ENCODE results near the gene HGFAC. TPM values are rescaled to one million over a fixed set of nuclear protein-coding genes. Genes with fewer than 3 reads are reported as not detected.

Gene HGFAC
- total and polyA plus RNA-seq, 2 experiments from 2014 or later = 2.0 to 2.3 TPM

DNA sequence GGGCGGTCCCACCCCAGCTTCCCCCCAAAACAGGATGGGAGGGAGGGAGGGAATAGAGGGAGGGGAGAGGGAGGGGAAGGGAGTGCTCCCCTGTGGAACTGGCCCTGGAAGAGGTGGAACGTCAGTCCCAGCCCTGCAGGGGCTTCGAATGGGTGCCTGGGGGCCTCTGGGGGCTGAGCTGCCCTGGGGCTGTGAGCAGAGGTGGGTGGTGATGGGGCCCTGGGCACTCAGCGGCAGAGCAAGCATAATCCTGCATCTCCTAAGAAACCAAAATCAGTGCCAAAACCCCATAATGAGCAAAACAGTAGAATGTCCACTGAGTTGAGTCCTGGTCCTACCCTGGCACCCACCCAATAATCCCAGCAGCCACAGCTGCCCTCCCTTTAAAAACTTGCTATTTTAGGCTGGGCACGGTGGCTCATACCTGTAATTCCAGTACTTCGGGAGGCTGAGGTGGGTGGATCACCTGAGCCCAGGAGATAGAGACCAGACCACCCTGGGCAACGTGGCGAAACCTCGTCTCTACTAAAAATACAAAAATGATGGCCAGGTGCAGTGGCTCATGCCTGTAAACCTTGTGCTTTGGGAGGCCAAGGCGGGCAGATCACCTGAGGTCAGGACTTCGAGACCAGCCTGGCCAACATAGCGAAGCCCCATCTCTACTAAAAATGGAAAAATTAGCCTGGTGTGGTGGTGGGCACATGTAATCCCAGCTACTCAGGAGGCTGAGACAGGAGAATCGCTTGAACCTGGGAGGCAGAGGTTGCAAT is 32.4 kb downstream of the HGFAC start:
- Histone ChIP-seq H3K27ac (no peak overlapping the region), H3K9me3 (ENCODE audit: low read depth) (no peaks in the 10 kb centered on the region), H3K4me1 (ENCODE audit: low read depth) (no peaks in the 10 kb centered on the region), H3K4me3 (no peak overlapping the region), H3K36me3 (no peaks in the 10 kb centered on the region), H3K27me3 (no peaks in the 10 kb centered on the region)
- no peak for DNase-seq (ENCODE audit: low read depth in 1 of 2, low spot score in 1 of 2)
- TF ChIP-seq, protein P1, sequence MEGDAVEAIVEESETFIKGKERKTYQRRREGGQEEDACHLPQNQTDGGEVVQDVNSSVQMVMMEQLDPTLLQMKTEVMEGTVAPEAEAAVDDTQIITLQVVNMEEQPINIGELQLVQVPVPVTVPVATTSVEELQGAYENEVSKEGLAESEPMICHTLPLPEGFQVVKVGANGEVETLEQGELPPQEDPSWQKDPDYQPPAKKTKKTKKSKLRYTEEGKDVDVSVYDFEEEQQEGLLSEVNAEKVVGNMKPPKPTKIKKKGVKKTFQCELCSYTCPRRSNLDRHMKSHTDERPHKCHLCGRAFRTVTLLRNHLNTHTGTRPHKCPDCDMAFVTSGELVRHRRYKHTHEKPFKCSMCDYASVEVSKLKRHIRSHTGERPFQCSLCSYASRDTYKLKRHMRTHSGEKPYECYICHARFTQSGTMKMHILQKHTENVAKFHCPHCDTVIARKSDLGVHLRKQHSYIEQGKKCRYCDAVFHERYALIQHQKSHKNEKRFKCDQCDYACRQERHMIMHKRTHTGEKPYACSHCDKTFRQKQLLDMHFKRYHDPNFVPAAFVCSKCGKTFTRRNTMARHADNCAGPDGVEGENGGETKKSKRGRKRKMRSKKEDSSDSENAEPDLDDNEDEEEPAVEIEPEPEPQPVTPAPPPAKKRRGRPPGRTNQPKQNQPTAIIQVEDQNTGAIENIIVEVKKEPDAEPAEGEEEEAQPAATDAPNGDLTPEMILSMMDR (IDR thresholded peaks at IDR 0.05; ENCODE audit: low read depth, low read length) = no peak

DNA sequence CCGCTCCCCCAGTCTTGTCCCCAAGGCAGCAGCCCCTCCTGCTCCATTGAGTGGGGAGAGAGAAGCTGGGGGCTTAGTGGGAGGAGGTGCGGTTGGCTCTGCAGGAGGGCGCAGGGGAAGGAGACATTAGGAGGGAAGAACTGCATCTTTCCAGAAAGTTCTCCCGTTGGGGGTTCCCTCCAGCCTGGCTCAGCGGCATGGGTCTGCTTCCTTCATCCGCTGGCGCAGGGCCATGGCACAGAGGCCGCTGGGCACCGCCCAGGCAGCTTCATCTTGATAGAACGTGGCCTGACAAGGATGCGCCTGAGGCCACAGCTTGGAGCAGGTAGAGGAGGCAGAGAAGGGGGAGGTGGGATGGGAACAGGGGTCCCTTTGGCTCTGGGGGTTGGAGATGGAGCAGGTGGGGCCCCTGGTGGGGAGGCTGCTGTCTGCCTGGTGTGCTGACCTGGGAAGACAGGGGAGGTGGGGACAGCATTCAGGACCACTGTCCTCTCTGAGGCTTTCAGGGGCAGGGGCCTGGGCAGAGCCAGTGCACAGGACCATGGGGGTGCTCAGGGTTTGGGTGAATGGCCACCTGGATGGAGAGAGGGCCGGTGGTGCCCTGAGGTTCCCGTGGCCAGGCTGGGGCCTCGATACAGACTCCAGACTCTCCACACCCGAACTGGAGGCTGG is 33.4 kb downstream of the HGFAC start:
- DNase-seq (ENCODE audit: low read depth in 1 of 2, low spot score in 1 of 2) = no peak
- Histone ChIP-seq H3K27ac (no peak overlapping the region), H3K27me3 (no peaks in the 10 kb centered on the region), H3K4me1 (ENCODE audit: low read depth) (no peaks in the 10 kb centered on the region), H3K36me3 (no peaks in the 10 kb centered on the region), H3K4me3 (no peak overlapping the region), H3K9me3 (ENCODE audit: low read depth) (no peaks in the 10 kb centered on the region)
- TF ChIP-seq, protein P1 (IDR thresholded peaks at IDR 0.05; ENCODE audit: low read depth, low read length) = no peak

DNA sequence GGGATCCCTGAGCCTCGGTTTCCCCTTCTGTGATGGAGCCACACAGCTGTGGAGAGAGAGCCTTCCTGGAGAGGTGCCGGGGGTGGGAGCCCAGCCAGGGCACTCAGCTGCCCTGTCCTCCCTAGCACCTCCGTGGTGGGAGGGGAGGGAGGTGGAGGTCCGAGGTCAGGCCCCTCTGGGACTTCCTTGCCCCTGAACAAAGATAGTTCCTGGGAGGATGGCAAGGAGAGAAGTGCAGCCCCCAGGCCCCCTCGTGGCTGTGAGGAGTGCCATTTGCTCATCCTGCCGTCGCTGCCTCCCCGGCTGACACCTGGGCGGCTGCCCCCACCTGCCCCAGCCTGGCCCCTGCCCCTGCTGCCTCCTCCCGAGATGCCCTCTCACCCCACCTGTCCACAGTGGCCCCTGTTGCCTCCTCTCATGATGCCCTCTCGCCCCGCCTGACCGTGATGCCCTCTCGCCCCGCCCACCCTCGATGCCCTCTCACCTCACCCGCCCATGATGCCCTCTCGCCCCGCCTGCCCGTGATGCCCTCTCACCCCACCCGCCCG is 34.0 kb downstream of the HGFAC start:
- H3K4me1 ChIP-seq (ENCODE audit: low read depth) = peaks cover 5% of the 10 kb centered on the region

DNA sequence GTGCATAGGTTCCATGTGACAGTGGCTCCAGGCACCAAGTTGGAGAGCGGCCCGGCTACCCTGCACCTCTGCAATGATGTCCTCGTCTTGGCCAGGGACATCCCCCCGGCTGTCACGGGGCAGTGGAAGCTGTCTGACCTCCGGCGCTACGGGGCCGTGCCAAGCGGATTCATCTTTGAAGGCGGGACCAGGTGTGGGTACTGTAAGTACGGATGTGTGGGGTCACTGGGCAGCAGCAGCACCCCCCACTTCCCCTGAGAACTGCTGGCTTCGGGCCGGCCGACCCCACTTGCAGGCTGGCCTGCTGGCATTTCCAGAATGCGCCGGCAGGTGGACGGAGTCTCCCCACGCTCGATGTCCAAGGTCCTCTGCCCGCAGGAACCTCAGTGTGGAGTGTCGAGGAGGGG is 34.6 kb downstream of the HGFAC start:
- H3K27me3 ChIP-seq = no peaks in the 10 kb centered on the region
- H3K36me3 ChIP-seq = no peaks in the 10 kb centered on the region
- H3K9me3 ChIP-seq (ENCODE audit: low read depth) = no peaks in the 10 kb centered on the region
- H3K4me3 ChIP-seq = no peak overlapping the region
- no peak for DNase-seq (ENCODE audit: low read depth in 1 of 2, low spot score in 1 of 2)
- H3K4me1 ChIP-seq (ENCODE audit: low read depth) = peaks cover 11% of the 10 kb centered on the region
- TF ChIP-seq, protein P1 (IDR thresholded peaks at IDR 0.05; ENCODE audit: low read depth, low read length) = no peak
- H3K27ac ChIP-seq = no peak overlapping the region

More for the DNA sequence above, 34.0 kb downstream of the HGFAC start:
- no peak for DNase-seq (ENCODE audit: low read depth in 1 of 2, low spot score in 1 of 2)
- Histone ChIP-seq H3K36me3 (no peaks in the 10 kb centered on the region), H3K4me3 (no peak overlapping the region), H3K27me3 (no peaks in the 10 kb centered on the region), H3K27ac (no peak overlapping the region), H3K9me3 (ENCODE audit: low read depth) (no peaks in the 10 kb centered on the region)
- TF ChIP-seq, protein P1 (IDR thresholded peaks at IDR 0.05; ENCODE audit: low read depth, low read length) = no peak

DNA sequence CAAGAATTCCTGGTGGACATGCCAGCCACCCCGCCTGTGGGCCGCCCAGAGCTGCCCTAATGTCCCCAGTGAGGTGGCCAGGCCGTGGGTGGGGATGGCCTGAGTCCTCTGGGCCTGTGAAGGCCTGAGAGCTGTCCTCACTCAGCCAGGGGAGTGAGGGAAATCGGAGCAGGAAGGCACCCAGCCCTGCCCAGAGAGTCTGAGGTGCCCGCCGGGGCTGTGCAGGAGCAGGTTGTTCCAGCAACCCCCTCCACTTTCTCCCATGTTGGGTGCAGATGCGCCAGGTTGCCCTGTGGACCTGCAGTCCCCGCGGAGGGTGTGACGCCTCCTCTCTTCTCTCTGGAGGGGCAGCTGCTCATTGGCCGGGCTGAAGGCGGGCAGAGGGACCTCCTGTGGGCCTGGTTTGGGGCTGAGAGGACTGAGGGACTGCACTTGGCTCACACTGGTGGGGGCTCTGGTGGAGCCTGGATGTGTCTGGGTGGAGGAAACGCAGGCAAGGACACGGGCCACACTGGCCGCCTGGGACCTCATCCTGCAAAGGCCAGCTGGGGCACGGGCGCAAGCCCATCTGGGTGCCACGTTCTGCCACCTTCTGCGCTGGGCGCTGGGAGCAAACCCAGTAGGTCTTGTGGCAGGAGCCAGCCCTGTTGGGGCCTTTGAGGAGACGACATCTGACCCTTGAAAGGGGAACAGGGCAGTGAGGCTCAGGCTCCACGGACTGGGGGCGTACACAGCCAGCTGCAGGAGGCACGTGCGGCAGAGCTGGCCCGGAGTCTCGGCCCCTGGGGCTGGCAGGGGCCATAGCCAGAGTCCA is 35.4 kb downstream of the HGFAC start:
- TF ChIP-seq, protein P1 (IDR thresholded peaks at IDR 0.05; ENCODE audit: low read depth, low read length) = no peak
- no peaks in the 10 kb centered on the region for H3K9me3 ChIP-seq (ENCODE audit: low read depth)
- no peak for DNase-seq (ENCODE audit: low read depth in 1 of 2, low spot score in 1 of 2)
- no peak overlapping the region for H3K27ac ChIP-seq
- no peak overlapping the region for H3K4me3 ChIP-seq
- no peaks in the 10 kb centered on the region for H3K36me3 ChIP-seq
- H3K4me1 ChIP-seq (ENCODE audit: low read depth) = peaks cover 16% of the 10 kb centered on the region
- H3K27me3 ChIP-seq = no peaks in the 10 kb centered on the region

Data from cardiac muscle cell (in vitro differentiated cells and primary cell).